Nucleus accumbens (tissue), 56 donors: ENCODE measurements around the gene RASAL1.

Experiments used
- DNase-seq, 56 donors: peaks; one replicate each; lab custom pipeline; 2025; lab: John Stamatoyannopoulos, UW

Gene RASAL1, protein sequence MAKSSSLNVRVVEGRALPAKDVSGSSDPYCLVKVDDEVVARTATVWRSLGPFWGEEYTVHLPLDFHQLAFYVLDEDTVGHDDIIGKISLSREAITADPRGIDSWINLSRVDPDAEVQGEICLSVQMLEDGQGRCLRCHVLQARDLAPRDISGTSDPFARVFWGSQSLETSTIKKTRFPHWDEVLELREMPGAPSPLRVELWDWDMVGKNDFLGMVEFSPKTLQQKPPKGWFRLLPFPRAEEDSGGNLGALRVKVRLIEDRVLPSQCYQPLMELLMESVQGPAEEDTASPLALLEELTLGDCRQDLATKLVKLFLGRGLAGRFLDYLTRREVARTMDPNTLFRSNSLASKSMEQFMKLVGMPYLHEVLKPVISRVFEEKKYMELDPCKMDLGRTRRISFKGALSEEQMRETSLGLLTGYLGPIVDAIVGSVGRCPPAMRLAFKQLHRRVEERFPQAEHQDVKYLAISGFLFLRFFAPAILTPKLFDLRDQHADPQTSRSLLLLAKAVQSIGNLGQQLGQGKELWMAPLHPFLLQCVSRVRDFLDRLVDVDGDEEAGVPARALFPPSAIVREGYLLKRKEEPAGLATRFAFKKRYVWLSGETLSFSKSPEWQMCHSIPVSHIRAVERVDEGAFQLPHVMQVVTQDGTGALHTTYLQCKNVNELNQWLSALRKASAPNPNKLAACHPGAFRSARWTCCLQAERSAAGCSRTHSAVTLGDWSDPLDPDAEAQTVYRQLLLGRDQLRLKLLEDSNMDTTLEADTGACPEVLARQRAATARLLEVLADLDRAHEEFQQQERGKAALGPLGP

DNA sequence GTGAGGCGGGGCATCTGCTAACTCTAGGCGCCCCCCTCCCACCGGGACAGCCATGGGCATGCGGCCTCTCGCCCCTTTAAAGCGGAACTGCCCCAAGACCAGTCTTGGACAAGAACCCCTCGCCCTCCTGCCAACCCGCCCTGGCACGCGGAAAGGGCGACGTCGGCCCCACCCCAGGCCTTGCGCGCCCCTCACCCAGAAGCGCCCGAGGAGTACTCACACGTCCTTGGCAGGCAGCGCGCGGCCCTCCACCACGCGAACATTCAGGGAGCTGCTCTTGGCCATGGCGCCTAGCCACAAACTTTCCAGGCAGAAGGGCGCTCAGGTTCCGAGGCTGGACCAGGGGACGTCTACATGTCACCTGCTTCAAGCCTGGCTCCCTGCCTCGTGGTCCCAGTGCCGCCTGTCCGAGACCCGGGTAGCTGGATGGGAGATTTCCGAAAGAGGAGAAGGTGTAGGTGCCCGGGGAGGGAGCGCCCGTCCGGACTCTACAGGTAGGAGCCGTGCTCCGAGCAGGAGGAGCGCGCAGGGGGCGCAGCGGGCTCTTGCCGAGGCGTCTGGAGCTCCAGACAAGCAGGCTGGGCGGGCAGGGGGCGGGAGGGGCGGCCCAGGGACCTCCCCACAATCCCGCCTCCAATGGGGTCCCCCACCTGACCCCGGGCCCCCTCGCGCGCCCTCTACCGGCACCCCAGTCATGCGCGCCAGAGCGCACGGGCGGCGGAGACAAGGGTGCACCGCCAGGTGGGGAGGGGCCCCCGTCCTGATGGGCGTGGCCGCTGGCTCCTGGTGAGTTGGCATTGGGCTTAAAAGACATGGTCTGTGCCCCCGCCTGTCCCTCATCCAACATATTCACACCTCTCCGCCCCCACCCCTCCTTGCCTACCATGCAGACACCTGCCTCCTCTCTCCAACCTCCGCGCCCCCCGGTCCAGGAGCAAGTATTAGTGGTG is at the start of gene RASAL1:
Gene RASAL1, minus strand, starts transcription at position 584 of the 950 bp plus-strand sequence. Its CDS starts 299 bp downstream, at position 285.
- peak in 48 of 56 donors; percentile 18 to 84 (median 66) for DNase-seq

DNA sequence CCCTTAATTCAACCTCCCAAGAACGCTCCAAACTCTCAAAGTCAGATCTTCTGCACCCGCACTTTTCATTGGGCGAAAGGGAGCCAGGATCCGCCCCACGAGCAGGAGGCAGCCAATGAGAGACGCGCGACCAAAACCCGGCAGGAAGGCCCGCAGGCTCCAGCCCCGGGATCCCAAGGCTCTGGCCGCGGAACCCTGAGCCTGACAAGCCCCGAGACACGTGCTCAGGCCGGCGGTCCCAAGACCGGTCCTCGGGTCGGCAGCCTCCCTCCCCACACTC is 49.3 kb upstream of the RASAL1 start:
- peak in 55 of 56 donors; percentile 19 to 93 (median 78) for DNase-seq

DNA sequence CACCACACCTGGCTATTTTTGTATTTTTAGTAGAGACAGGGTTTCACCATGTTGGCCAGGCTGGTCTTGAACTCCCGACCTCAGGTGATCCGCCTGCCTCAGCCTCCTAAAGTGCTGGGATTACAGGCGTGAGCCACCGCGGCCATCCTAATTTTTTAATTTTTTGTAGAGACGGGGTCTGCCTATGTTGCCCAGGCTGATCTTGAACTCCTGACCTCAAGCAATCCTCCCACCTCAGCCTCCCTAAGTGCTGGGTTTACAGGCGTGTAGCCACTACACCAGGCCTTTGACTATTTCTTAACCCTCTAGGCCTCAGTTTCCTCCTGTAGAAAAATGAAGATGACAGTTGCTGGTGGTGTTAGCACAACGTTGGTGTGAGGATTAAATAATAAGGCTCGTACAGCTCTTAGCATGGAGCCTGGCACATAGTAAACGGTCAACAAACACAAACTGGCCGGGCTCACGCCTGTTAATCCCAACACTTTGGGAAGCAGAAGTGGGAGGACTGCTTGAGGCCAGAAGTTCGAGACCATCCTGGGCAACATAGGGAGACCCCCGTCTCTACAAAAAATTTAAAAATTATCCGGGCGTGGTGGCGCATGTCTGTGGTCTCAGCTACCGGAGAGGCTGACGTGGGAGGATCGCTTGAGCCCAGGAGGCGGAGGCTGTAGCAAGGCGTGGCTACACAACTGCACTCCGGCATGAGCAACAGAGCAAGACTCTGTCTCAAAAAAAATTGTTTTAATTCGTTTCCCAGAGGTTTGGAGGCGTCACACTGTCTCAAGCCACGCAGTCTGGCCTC is 48.7 kb upstream of the RASAL1 start:
- peak in 1 of 56 donors; percentile 44 for DNase-seq

- DNase-seq, result no peak
These were observed 47.5 kb upstream of the RASAL1 start for GRCh38 chr12:113183030-113183589.

DNA sequence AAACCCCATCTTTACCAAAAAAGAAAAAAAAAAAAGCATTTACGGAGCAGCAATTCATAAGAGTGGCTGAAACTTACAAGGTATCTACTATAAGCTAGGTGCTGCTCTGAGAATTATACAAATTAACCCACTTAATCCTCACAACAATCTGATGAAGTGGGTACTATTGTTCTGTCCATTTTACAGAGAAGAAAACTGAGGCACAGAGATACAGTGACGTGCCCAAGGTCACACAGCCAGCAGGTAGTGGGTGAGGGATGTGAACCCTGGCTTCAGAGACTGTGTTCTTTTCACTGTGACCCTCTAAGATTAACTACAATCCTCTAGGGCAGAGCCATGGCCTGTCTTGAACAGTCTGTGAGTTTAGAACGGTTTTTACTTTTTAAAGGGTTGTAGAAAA is 46.4 kb upstream of the RASAL1 start:
- DNase-seq, result no peak

- DNase-seq, result no peak
These were observed 44.8 kb upstream of the RASAL1 start for GRCh38 chr12:113180333-113180732.

GRCh38 chr12:113179023-113179422 is 43.5 kb upstream of the RASAL1 start:
- no peak for DNase-seq

DNA sequence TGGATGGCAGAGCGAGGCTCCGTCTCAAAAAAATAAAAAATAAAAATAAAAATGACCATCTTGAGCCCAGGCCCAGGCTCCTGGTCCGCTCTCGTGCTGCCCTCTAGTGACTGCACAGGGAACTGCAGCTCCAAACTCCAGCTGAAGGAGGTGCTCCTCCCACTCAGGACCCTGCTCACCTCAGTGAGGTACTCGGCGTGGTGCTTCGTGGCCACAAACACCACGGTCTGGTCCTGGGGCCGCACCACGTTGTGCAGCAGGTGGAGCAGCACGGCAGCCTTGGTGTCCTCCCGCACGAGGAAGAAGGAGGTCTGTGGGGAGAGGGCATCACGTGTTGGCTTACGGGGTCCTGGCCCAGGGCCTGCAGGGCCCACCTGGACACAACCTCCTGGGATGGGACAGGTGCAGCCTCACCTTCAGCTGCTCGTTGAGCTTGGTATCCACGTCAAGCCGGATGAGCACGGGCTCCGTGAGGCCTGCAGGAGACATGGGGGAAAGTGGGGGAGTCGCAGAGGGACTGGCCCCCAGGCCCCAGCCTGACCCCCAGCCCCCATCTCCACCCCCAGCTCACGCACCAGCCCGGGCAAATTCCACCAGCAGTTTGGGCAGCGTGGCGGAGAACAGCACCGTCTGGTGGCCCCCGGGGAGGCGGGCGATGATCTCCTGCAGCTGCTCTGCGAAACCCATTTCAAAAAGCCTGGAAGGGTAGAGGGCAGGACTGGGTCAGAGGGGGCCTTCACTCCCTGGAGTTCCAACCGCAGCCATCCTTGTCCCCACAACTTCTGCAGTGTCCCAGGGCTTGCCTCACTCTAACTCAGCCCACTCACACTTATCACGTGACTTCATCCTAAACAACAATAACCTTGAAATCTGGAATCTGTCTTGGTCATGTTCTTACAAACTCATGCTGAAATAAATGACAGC is 39.2 kb upstream of the RASAL1 start:
- DNase-seq, result peak in 50 of 56 donors; percentile 9 to 85 (median 50)

GRCh38 chr12:113173081-113173698 is 37.6 kb upstream of the RASAL1 start:
- DNase-seq, result no peak

DNA sequence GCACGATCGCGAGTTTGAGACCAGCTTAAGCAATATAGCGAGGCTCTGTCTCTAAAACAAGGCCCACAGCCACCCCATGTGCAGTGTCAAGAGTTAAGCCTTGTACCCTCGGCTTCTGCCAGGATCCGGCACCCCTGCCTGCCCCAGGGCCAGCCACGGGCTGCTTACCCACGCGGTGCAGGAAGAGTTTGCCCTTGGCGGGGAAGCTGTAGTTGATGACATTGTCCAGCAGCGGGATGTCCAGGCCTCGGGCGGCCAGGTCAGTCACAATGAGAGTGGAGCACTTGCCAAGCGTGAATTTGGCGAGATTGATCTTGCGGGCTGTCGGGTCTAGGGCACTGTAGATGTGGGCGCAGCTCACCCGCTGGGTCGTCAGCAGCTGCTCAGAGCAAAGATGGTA is 36.6 kb upstream of the RASAL1 start:
- DNase-seq, result no peak

DNA sequence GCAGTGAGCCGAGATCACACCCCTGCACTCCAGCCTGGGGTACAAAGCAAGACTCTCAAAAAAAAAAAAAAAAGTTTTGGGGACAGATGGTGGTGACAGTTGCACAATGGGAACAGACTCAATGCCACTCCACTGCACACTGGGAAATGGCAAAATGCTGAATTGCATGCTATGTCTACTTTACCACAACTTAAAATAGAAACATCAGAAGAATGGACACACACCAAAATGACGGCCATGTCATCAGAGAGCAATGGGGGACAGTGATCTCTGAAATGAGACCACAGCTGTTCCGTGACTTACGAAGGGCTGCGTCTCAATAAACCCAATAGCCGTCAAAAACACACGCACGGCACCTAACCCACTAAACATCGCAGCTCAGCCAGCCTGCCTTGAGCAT is 36.0 kb upstream of the RASAL1 start:
- DNase-seq, result no peak

DNA sequence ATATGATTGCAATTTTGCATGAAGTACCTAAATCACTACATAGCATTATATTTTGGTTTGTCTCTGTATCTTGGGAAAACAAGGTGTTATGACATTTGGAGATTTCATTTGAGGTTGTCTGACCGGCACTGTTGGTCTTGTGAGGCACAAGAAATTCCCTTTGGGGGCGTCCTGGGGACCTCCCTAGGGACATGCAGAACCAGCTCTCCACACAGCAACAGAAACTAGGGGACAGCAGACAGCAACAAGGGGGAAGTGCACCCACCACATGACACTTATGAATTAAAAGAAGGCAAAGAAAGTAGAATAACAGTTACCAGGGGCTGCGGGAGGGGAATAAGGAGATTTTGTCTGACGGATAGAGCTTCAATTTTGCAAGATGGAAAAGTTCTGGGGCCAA is 35.4 kb upstream of the RASAL1 start:
- DNase-seq, result no peak

DNA sequence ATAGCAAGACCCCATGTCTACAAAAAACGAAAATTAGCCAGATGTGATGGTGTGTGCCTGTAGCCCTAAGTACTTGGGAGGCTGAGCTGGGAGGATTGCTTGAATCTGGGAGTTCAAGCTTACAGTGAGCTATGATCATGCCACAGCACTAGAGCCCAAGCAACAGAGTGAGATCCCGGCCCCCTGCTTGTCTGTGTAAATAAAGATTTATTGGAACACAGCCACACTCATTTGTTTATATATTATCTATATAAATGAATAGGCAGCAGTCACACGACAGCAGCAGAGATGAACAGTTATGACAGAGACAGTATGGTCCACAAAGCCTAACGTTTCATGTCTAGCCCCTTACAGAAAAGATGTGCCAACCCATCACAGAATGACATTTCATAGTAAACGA is 34.9 kb upstream of the RASAL1 start:
- DNase-seq, result no peak

GRCh38 chr12:113169697-113170096 is 34.1 kb upstream of the RASAL1 start:
- DNase-seq, result no peak

GRCh38 chr12:113167868-113168267 is 32.3 kb upstream of the RASAL1 start:
- DNase-seq, result no peak

DNA sequence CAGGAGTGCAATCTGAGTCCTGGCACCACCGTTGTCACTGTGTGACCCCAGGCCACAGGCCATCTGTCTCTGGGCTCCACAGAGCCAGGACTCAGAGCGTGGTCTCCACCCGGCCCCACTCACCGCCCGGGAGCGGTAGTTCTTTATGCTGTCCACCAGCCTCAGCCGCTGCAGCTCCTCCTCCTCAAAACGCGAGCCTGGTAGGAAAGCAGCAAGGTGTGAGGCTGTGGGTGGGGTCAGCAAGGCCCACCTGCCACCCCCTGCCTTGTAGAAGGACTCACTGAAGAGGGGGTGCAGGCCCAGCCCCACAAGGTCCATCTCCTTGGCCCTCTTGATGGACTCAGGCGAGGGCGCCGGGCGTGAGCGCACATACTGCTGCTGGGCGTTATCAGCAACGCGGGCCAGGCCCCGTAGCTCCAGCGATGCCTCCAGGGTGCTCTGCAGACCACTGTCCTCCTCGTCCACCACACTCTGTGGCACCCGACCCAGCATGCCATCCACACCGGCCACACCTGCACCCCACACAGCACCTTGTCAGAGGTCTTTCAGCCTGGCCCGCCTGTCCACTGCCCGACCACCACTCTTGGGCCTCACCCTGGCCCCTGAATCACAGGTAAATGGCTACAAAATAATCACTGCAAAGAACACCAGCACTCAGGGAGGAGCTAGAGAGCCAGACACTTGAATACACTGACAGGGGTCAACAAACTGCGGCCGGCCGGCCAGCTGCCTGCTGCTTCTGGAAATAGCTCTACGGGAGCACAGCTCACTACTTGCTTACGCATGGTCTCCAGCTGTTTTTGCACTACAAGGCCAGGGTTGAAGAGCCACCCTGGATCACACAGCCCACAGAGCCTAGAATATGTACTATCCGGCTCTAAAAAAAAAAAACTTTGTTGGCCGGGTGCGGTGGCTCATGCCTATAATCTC is 30.2 kb upstream of the RASAL1 start:
- DNase-seq, result no peak

DNA sequence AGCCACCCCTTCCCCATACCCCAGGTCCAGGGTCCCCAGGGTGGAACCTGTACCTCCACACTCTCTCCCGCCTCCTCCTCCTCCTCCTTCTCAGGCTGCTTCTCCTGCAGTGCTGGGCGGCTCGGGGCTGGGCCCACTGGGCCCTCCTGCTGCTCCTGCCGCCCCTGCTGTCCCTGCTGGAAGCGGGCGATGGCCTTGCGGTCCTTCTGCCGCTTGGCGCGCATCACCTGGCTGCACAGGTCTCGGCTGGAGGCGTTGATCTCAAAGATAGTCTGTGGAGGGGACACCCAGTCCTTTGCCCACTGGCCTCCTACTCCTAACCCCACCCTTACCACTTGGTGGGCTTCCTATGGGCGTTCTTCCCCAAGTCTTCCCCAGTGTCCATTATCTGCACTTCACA is 28.5 kb upstream of the RASAL1 start:
- DNase-seq, result no peak
